HUDEP-2 (cell line): ENCODE results near the gene FRMD4A.
"Not testable (repeated sequence)": the region's sequence is repeated elsewhere in the genome, so short reads cannot be mapped to it uniquely, and the experiment has no call there.

Source experiments
- DNase-seq, 76 experiments: peaks; one replicate each; lab custom pipeline; 2025; ENCODE audit not compliant: unreplicated experiment in 76 of 76; lab: John Stamatoyannopoulos, UW

FRMD4A gene

GRCh38 chr10:14158575-14158974, 172.1 kb downstream of the FRMD4A start:
- no peak for DNase-seq

GRCh38 chr10:14156104-14156503, 174.6 kb downstream of the FRMD4A start:
- DNase-seq: no peak

GRCh38 chr10:14153570-14154055, 177.1 kb downstream of the FRMD4A start:
- DNase-seq: no peak

DNA sequence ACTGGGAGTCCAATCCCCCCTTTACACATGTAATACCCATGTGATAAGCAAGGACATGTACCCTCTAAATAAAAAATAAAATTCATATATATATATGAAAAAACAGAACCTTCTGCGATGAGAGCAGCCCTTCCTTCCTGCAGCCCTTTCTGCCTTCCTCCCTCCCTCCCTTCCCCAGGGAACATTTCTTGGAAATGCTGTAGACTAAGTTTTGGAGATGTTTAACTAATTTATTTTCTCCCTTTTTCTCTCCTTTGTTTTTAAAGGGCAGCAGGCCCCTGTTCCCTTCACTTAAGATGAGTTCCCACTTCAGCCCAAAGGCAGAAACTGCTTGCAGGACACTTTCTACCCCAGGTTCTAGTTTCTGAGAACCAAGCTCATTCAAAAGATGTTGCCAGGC, 179.2 kb downstream of the FRMD4A start:
- DNase-seq: no peak

DNA sequence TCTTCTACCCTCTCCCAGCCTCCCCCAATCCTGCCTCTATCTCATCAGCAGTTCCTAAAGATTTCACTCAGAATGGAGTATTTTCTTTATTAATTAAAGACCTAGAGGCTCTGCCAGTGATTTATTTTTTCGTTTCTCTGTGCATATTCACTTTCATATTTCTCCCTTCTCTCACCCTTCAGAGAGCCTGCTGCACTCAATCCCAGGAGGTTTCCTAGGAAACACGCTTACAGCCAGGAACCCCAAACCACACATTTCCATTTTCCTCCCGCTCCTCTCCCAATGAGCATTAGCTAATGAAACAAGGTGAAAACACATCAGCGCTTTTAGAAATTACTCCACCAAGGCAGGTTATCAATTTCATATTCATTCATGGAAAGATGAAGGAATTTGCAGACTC, 180.2 kb downstream of the FRMD4A start:
- no peak for DNase-seq

DNA sequence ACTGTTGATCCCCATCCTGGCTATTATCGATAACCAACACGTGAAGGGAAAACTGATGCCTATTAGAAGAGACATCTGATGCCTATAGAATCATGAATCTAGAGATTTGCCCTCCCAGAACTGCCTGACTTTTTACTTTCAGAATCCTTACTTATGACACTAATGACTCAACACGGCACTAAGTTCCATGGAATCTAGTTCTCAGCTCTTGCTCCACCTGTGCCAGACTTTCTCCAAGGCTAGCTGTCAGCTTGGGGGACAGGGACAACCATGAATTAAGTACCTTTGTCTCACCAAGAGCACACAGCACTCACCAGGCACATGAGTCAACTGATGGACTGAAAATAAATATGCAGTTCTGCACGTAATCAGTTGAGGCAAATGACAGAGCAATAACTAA, 184.2 kb downstream of the FRMD4A start:
- DNase-seq: no peak

DNA sequence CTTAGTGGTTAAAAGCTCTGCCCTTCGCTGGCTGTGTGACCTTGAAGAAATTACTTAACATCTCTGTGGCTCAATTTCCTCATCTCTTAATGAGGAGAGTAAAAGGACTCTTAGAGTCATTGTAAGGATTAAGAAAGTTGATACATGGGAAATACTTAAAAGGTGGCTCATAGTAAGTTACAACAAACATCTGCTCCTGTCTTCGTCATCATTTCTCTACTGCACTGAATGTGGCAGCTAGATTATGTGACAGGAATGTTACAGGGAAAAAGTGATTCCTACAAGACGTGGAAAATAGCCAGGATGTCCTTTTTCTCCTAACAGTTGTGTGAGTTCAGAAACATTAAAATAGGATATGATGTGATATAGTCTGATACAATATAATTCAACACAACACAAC, 184.7 kb downstream of the FRMD4A start:
- no peak for DNase-seq

DNA sequence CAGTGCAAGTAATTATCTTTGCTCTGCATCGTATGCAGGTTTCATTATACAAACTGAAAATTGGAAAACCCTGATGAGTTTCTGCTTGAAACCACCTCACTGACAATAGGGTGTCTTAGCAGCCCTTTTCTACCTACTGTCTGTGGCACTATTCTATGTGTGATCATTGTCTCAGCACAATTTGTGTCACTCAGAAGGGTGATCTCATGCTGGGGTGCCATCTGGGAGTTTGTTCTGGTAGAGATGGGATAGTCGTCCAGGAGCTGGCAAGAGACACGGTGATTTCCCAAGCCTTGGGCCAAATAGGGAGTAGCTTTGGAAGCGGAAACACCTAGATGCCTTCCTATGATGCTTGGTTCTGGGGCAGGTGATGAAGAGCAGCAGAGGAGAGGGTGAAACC, 186.3 kb downstream of the FRMD4A start:
- DNase-seq: no peak

GRCh38 chr10:14142606-14143250, 188.0 kb downstream of the FRMD4A start:
- DNase-seq: no peak

GRCh38 chr10:14141283-14141682, 189.4 kb downstream of the FRMD4A start:
- DNase-seq: no peak

GRCh38 chr10:14137391-14137790, 193.3 kb downstream of the FRMD4A start:
- no peak for DNase-seq

GRCh38 chr10:14135196-14135595, 195.5 kb downstream of the FRMD4A start:
- not testable (repeated sequence) for DNase-seq

DNA sequence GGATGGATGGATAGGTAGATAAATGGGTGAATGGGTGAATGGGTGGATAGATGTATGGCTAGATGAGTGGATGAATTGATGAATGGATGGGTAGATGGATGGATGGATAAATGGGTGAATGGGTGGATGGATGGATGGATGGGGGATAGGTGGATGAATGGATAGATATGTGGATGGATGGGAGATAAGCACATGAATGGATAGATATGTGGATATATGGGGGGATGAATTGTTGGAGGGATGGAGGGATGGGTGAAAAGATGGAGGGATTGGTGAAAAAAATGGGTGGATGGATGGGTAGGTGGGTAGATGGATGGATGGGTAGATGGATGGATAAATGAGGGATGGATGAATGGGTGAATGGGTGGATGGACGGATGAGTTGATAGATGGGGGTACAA, 196.4 kb downstream of the FRMD4A start:
- no peak for DNase-seq

- DNase-seq: no peak
Measured at GRCh38 chr10:14131261-14131960, 199.3 kb downstream of the FRMD4A start.

GRCh38 chr10:14129770-14130169, 201.0 kb downstream of the FRMD4A start:
- no peak for DNase-seq

- DNase-seq: no peak
Measured at GRCh38 chr10:14128519-14128918, 202.2 kb downstream of the FRMD4A start.

DNA sequence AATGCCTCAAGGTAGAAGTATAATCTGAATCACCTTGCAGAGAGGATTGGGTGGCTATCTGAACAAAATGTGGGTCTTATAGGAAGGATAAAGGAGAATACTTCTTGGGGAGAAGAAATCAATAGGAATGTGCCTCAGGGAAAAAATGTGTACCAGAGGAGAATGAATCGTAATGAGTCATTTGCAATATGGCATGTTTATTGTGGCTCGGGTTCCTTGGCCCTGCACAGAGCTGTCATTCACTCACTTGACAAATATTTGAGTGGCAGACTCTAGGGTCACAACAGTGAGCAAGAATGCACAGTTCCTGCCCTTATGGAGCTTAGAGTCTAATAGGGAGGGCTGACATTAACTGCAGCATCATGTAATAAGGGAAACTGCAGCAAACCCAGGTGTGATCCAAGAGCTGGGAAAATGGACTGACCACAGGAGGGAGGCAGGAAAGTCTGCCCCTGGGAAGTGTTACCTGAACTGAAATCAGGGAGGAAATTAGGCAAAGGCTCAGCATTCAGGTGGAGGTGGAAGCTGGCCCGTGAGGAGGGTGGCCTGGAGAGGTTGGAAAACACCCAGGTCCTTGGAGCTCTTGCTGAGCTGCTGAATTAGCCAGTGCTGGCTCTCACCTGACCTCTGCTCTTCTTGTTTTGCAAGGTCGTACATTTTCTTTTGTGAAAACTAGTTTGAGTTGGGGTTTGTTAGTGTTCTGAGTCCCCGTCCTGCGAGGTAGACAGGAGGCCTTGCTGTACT, 203.9 kb downstream of the FRMD4A start:
- no peak for DNase-seq

DNA sequence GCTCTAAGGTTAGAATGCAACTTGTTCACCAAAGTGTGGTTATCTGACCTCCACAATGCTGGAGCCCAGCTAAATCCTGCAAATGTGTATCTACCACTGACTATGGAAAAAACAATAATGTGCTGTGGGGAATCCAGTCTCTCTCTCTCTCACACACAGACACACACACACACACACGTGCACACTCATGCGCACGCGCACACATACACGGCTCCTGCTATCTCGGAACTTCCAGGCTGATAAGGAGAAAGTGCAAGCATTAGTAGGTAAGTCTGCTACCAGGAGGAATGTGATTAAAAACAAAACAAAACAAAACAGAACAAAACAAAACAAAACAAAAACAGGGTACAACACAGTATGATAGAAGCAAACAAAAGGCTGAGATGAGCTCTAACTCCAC, 205.2 kb downstream of the FRMD4A start:
- no peak for DNase-seq

DNA sequence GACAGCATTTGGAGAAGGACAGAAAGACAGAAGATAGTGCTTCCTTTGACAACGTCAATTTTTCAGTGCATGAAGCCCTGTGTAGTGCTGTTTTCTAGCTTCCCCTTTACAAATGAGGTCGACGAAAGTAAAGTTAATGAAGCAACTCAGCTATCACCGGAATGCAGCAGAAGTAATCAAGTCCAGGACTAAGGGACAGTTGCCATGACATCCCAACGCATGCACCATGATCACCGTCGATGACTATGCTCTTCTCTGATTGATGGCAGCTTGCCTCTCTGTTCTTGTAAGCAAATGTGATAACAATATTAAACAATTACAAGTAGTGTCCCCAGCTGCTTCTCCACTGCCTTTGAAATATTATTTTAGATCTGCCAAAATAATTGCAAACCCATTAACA, 205.8 kb downstream of the FRMD4A start:
- no peak for DNase-seq

GRCh38 chr10:14123139-14123538, 207.6 kb downstream of the FRMD4A start:
- DNase-seq: no peak

DNA sequence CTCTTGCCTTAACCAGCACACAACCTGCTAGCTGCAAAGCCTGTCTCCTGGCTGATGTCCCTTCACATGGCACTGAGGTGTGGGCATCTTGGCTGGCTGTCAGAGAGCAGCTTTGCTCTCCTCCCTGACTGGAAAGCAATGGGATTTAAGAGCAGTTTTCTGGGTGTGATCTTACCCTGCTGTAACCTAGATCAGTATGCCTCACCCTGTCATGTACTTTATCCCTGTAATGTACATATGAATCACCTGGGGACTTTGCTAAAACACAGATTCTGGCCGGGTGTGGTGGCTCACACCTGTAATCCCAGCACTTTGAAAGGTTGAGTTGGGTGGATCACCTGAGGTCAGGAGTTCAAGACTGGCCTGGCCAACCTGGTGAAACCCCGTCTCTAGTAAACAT, 209.9 kb downstream of the FRMD4A start:
- no peak for DNase-seq

- DNase-seq: no peak
Measured at GRCh38 chr10:14118953-14119352, 211.8 kb downstream of the FRMD4A start.
